ENCODE measurements around the gene CRISP2.
"Not testable (repeated sequence)": the region's sequence is repeated elsewhere in the genome, so short reads cannot be mapped to it uniquely, and the experiment has no call there.

- TF ChIP-seq CTCF (conservative IDR thresholded peaks at IDR 0.05; ENCODE audit: low read depth in 2 of 2); EZH2phosphoT487 (IDR thresholded peaks at IDR 0.05; ENCODE audit: unreplicated experiment): not testable (repeated sequence)
These were observed 10.6 kb upstream of the CRISP2 start for GRCh38 chr6:49723917-49724316.
